ENCODE results near the gene HEPN1. TPM values are rescaled to one million over a fixed set of nuclear protein-coding genes. Genes with fewer than 3 reads are reported as not detected.
A peak's percentile ranks its signal among the peaks of the same experiment; 100 is the strongest.

Gene HEPN1
- total RNA-seq, 1 donor from 2014 or later, result not detected

DNA sequence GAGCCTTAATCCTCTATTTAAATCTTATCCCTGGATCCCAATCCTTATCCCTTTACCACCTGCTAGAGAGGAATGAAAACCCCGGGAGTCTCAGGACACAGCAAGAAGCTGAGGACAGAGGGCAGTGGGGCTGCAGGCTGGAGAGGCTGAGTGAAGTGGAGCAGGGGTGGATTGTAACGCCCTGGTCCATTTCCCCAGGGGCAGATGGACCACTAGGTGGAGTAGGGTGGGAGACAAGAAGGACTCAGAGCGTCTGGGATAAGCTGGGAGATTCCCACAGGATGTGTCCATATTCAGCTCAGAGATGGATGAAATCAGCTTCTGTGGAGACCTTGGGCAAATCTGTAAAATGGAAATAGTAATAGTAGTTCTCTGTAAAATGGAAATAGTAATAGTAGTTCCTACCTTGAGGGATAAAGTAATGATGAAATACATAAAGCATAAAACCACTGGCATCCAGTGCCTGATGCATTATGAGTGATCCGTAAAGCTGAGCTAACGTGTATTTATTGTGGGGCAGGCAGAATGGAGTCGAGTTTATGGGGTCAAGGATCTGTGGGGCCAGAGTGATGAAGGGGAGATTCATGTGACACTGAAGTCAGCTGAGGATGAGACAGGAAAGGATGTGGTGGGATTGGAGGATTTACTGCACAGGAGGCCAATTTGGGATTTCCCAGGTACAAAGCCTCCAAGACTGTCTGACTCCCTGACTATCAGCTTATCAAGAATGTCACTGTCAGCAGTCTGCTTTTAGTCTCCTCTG, 19.5 kb upstream of the HEPN1 start:
- no peak for DNase-seq (ENCODE audit: low read depth)

GRCh38 chr11:124900464-124900863, 18.6 kb upstream of the HEPN1 start:
- peak; percentile 57 for DNase-seq (ENCODE audit: low read depth)

GRCh38 chr11:124902616-124903015, 16.4 kb upstream of the HEPN1 start:
- DNase-seq (ENCODE audit: low read depth), result no peak

- DNase-seq (ENCODE audit: low read depth), result no peak
These were observed 3.3 kb upstream of the HEPN1 start for GRCh38 chr11:124915541-124916369.

GRCh38 chr11:124916370-124916710, 2.7 kb upstream of the HEPN1 start:
- DNase-seq (ENCODE audit: low read depth), result no peak

- peak; percentile 4 for DNase-seq (ENCODE audit: low read depth)
These were observed 1.9 kb upstream of the HEPN1 start for GRCh38 chr11:124917115-124917637.

DNA sequence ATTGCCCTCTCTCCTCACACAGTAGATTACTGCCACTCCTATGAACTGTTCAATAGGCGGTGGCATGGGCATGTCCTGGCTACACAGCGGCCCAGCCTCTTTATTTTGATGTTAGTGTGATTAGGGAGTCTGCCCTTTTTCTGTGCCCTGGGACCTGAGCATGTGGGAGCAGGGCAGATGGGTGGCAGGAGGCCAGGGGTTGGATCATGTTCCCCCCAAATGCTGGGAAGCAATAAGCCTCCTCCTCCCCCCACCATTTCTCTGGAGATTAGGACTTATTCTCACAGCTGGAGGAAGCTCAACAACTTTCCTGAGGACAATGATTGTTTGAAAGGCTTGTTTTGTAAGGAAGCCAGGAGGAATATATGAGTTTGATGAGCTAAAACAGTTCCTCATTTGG, 848 bp downstream of the HEPN1 start:
- no peak for DNase-seq (ENCODE audit: low read depth)

- no peak for DNase-seq (ENCODE audit: low read depth)
These were observed 1.3 kb downstream of the HEPN1 start for GRCh38 chr11:124920356-124920755.

GRCh38 chr11:124920870-124921609, 2.0 kb downstream of the HEPN1 start:
- DNase-seq (ENCODE audit: low read depth), result peak; percentile 26

- DNase-seq (ENCODE audit: low read depth), result no peak
These were observed 3.8 kb downstream of the HEPN1 start for GRCh38 chr11:124922831-124923230.

- no peak for DNase-seq (ENCODE audit: low read depth)
These were observed 4.2 kb downstream of the HEPN1 start for GRCh38 chr11:124923296-124923695.

DNA sequence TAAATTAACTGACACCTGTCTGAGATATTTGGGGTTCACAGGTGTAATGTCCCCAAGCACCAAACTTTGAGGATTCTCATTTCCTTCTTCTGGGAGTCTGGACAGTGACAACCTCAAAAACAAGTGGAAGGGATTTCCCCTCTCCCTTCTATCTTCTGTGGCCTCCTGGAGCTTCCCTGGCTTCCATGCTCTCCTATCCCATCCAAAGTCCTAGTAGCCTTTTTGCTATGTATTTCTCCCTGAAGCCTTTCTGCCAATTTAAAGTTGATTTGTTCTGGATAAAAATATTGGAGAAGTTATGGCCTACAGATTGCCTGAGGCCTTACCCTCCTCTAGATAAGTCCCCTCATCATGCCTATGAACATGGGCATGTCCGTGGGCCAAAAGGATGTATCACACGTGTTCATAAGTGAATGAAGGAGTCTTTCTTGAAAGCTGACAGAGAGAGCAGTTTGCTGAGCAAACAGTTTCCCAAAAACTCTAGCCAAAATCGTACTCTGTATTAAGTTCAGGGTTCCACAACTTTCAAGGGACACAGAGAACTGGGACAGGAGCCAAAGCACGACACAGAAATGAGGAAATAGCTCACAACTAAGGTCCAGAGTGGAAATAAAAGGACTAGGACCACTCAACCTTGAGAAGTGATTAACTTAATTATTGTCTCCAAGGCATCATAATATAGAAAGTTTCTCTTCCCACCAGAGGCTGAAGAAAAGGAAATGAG, 10.1 kb downstream of the HEPN1 start:
- peak; percentile 4 for DNase-seq (ENCODE audit: low read depth)

- DNase-seq (ENCODE audit: low read depth), result no peak
These were observed 11.7 kb downstream of the HEPN1 start for GRCh38 chr11:124930799-124931198.

DNA sequence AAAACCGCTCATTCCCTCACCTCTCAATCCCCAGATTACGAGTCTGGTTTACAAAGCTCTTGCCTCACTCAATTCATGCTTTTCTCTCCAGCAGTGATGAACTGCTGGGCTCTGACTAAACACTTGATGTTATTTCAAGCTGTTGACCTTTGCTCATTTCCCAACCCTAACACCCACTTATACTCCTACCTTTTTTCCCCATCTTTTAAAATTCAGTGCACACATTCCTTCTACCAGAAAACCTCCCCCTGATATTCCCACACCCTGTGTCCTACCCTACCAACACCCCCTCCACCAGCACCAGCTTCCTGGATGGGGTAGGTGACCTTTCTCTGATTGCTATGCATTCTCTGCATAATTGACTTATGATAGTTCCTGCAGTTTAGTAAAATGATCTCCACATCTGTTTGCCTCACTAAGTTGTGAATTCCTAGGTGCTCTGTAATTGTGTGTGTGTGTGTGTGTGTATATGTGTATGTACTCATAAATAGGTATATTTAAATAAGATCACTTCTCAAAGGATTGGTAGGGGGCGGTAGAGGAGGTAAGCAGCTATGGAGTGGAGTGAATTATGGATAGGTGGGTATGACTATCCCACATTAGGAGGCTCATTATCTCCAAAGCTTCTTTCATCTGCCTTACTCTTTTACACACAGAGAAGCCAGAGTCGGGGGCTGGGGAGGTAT, 16.0 kb downstream of the HEPN1 start:
- peak; percentile 87 for DNase-seq (ENCODE audit: low read depth)

DNA sequence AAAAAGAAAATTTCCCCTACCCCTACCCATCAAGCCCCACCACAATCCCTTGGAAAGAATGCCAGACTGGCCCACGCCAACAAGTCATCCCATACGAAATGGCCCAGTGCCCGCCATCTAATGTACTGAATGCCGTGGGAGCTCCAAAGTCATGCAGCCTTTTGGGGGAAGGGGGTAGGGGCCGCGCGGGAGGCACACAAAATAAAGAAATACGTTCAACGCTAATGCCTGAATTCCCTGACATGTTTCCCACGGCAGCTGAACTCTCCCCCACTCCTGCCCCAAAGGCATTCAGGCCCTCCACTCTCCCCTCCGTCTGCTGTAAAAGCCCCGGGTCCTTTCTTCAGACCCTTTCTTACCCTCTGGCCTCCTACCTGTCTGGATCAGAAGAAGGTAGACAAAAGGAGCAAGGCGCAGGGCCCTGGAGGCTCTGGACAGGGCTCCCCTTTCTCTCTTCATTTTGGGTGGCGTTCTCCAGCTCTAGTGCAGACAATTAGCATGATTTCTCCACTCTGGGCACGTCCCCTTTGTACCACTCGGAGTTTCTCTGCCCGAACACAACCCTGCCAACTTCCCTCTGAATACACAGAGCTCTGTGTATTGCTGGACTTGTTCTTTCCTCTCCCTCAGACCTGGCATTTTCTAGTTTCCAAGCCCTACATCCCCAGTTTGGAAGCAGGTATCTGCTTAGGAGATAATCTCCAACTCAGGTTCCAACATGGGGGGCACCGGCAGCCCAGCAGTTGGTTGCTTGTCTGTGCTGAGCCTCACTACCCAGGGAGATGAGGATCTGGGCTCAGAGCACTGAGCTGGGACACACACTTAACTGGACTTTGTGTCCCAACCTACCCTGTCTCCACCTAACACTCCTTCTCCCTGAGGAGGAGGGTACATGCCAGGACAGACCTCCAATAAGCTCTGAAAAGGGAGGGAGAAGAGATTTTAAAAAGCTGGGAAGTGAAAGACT, 16.8 kb downstream of the HEPN1 start, which contains the start of gene HEPACAM:
HEPACAM (minus strand) TSS at position 500 of the 967 bp plus-strand sequence; CDS start at position 459, 41 bp downstream.
- no peak for DNase-seq (ENCODE audit: low read depth)

DNA sequence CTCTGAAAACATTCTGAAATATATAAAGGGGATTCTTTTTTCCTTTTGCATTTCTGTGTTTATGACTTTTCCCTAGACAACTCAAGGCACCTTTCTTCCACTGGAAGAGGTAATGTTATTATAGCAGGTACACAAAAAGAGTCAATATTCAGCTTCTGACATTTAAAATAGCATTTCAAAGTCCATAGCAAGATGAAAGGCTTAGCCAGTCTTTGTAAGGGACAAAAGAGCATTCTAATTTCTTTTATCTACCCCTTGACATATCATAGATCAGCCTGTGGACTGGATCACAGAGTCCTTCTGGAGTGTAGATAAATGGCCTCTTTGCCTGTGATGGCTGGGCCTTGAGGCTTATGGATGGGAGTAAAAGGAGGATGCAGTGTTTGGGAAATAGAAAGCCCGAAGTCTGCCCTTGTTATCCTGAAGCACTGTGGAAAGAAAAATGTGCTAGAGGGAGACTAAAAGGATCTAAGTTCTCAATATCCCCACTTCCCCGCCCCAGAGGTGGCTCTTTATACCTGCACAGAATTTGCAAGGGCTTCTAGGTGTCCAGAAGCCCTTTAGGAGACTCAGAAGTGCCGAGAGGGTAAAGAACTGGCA, 18.4 kb downstream of the HEPN1 start:
- no peak for DNase-seq (ENCODE audit: low read depth)

DNA sequence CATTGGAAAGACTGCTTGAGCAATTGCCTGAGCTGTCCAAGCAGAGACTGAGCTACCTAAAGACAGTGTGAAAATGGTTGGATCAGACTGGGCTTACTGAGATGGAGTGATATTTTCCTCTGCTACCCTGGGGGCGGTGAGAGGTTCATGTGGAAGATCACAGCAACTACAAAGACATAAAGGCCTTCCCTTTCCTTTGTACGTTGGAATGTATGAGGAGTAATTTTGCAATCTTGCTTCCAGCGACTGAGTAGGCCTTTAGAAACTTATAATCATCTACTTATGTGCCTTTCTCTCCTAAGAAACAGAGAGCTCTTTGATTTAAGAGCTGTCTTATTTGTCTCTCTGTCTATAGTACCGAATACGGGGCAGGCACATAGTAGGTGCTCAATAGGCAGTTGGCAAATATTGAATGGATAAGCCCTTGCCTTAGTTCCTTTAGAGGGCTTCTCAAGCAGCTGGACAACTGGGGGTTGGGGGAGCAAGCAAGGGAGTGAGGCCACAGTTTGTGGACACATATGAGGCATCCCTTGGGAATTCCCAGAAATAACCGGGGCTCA, 19.2 kb downstream of the HEPN1 start:
- DNase-seq (ENCODE audit: low read depth), result no peak

DNA sequence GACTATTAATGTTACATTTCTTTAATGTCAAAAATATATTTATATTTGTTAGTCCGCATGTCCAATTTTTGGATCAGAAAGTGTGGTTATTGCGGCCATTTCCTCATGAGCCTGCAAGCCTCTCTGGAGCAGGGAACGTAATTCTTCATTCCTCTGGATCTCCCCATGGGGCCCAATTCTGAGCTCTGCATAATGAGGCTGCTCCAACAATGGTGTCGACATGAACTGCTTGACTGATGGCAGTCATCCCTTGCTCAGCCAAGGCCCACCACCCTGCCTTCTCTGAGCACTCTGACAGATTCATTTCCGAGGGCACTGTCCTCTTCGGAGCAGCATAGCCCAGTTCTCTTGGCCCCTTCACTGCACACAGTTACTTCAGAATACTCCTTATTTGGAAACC, 19.9 kb downstream of the HEPN1 start:
- DNase-seq (ENCODE audit: low read depth), result no peak

DNA sequence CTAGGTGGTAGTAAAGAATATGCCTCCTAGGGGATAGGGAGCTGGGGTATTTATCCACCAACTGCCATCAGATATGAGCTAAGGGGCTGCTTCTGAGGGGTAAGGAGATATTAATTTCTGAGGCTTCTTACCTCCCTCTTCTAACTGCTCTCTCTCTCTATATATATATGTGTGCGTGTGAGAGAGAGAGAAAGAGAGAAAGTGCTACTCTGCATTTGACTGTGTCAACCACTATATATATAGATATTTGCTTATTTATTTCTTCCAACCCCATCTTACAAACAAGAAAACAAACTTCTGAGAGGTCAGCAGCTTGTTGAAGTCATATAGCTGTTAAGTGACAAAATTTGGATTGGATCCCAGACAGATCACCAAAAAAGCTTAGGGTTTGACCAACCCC, 22.7 kb downstream of the HEPN1 start:
- DNase-seq (ENCODE audit: low read depth), result no peak
